HG03439 (cell line): Measurements from ENCODE around the gene NFKB2.

Experiments used
- ATAC-seq: cut with Tn5 transposase; IDR thresholded peaks from one replicate; pipeline ENCODE4 v1.9.1; 2021; ENCODE audit warnings: mild to moderate bottlenecking, moderate library complexity; ENCODE audit not compliant: unreplicated experiment

Gene NFKB2

GRCh38 chr10:102395400-102396316, at the start of gene NFKB2:
Gene NFKB2, plus strand, starts transcription at chr10:102395705. Its CDS starts 255 bp downstream, at chr10:102395960.
- ATAC-seq, result peak; percentile 24

GRCh38 chr10:102347236-102347828, 48.2 kb upstream of the NFKB2 start:
- ATAC-seq, result no peak

- no peak for ATAC-seq
These were observed 43.3 kb upstream of the NFKB2 start for GRCh38 chr10:102352066-102352715.

GRCh38 chr10:102354451-102354850, 41.1 kb upstream of the NFKB2 start:
- no peak for ATAC-seq

- no peak for ATAC-seq
These were observed 36.7 kb upstream of the NFKB2 start for GRCh38 chr10:102358712-102359382.

- ATAC-seq, result no peak
These were observed 28.1 kb upstream of the NFKB2 start for GRCh38 chr10:102367441-102367840.

- no peak for ATAC-seq
These were observed 27.4 kb upstream of the NFKB2 start for GRCh38 chr10:102368077-102368476.

- no peak for ATAC-seq
These were observed 24.2 kb upstream of the NFKB2 start for GRCh38 chr10:102371295-102371694.

- no peak for ATAC-seq
These were observed 20.3 kb upstream of the NFKB2 start for GRCh38 chr10:102375250-102375649.

- no peak for ATAC-seq
These were observed 19.6 kb upstream of the NFKB2 start for GRCh38 chr10:102375867-102376266.

GRCh38 chr10:102376901-102377300, 18.6 kb upstream of the NFKB2 start:
- ATAC-seq, result no peak

GRCh38 chr10:102379383-102379782, 16.1 kb upstream of the NFKB2 start:
- no peak for ATAC-seq

GRCh38 chr10:102381983-102382382, 13.5 kb upstream of the NFKB2 start:
- no peak for ATAC-seq

GRCh38 chr10:102382871-102383270, 12.6 kb upstream of the NFKB2 start:
- ATAC-seq, result no peak

GRCh38 chr10:102384053-102384452, 11.5 kb upstream of the NFKB2 start:
- no peak for ATAC-seq

- ATAC-seq, result no peak
These were observed 10.7 kb upstream of the NFKB2 start for GRCh38 chr10:102384606-102385429.

- ATAC-seq, result no peak
These were observed 5.6 kb upstream of the NFKB2 start for GRCh38 chr10:102389894-102390293.

- ATAC-seq, result no peak
These were observed 3.2 kb upstream of the NFKB2 start for GRCh38 chr10:102392306-102392705.

GRCh38 chr10:102393411-102394078, 2.0 kb upstream of the NFKB2 start:
- no peak for ATAC-seq
